RWPE2 (cell line): Measurements from ENCODE around the gene LYZ.

Source experiments
- ATAC-seq: fragments of 200-7000 bp; cut with Tn5 transposase; 3 replicates; pipeline ENCODE4 v1.9.1; 2021; ENCODE audit warnings: low read depth
- DNase-seq: peaks from one replicate; pipeline ENCODE4 v3.0.0-alpha.2; 2020; ENCODE audit warnings: low spot score
- H3K27ac ChIP-seq: fragments of 450-650 bp; 2 replicates; pipeline ENCODE4 v1.5.1; 2017; ENCODE audit warnings: mild to moderate bottlenecking; ENCODE audit not compliant: poor library complexity, severe bottlenecking
- H3K27me3 ChIP-seq: fragments of 250-450 bp; sonication (Bioruptor Pico); 2 replicates; pipeline ENCODE4 v1.5.1; 2021; ENCODE audit warnings: mild to moderate bottlenecking, moderate library complexity; ENCODE audit not compliant: insufficient read depth, poor library complexity, severe bottlenecking
- H3K36me3 ChIP-seq: fragments of 250-450 bp; sonication (Bioruptor Pico); 2 replicates; pipeline ENCODE4 v1.5.1; 2020; ENCODE audit warnings: low read depth, mild to moderate bottlenecking, moderate library complexity
- H3K4me1 ChIP-seq: fragments of 250-450 bp; sonication (Bioruptor Pico); 2 replicates; pipeline ENCODE4 v1.5.1; 2021; ENCODE audit warnings: mild to moderate bottlenecking, moderate library complexity; ENCODE audit not compliant: insufficient read depth, poor library complexity, severe bottlenecking
- H3K4me3 ChIP-seq: fragments of 250-450 bp; sonication (Bioruptor Pico); 2 replicates; pipeline ENCODE4 v1.5.1; 2021; ENCODE audit warnings: mild to moderate bottlenecking, moderate library complexity; ENCODE audit not compliant: severe bottlenecking
- H3K9me3 ChIP-seq: fragments of 250-450 bp; sonication (Bioruptor Pico); 2 replicates; pipeline ENCODE4 v1.5.1; 2021; ENCODE audit warnings: mild to moderate bottlenecking, moderate library complexity; ENCODE audit not compliant: severe bottlenecking
- TF ChIP-seq, protein P1 (sequence below): fragments of 450-650 bp; IDR thresholded peaks from one replicate; pipeline ENCODE4 v1.5.1; 2017; ENCODE audit warnings: mild to moderate bottlenecking, moderate library complexity; ENCODE audit not compliant: poor library complexity, severe bottlenecking

The LYZ gene

DNA sequence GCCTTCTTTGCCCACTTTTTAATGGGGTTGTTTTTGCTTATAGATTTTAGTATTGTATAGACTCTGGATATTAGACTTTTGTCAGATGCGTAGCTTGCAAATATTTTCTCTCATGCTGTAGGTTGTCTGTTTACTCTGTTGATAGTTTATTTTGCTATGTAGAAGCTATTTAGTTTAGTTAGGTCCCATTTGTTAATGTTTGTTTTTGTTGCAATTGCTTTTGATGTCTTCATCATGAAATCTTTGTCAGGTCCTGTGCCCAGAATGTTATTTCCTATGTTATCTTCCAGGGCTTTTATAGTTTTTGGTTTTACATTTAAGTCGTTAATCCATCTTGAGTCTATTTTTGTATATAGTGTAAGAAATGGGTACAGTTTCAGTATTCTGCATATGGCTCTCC, 30.0 kb upstream of the LYZ start:
- H3K27ac ChIP-seq: no peak overlapping the region

GRCh38 chr12:69321351-69321750, 26.8 kb upstream of the LYZ start:
- H3K4me1 ChIP-seq: no peaks in the 10 kb centered on the region
- TF ChIP-seq, protein P1, sequence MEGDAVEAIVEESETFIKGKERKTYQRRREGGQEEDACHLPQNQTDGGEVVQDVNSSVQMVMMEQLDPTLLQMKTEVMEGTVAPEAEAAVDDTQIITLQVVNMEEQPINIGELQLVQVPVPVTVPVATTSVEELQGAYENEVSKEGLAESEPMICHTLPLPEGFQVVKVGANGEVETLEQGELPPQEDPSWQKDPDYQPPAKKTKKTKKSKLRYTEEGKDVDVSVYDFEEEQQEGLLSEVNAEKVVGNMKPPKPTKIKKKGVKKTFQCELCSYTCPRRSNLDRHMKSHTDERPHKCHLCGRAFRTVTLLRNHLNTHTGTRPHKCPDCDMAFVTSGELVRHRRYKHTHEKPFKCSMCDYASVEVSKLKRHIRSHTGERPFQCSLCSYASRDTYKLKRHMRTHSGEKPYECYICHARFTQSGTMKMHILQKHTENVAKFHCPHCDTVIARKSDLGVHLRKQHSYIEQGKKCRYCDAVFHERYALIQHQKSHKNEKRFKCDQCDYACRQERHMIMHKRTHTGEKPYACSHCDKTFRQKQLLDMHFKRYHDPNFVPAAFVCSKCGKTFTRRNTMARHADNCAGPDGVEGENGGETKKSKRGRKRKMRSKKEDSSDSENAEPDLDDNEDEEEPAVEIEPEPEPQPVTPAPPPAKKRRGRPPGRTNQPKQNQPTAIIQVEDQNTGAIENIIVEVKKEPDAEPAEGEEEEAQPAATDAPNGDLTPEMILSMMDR: no peak

More for the DNA sequence above, 30.0 kb upstream of the LYZ start:
- DNase-seq: no peak
- Histone ChIP-seq H3K4me1 (no peaks in the 10 kb centered on the region), H3K27me3 (no peaks in the 10 kb centered on the region), H3K36me3 (no peaks in the 10 kb centered on the region), H3K9me3 (peaks cover 2% of the 10 kb centered on the region), H3K4me3 (no peak overlapping the region)
- TF ChIP-seq, protein P1: no peak
- ATAC-seq: no peak

GRCh38 chr12:69324797-69325466, 23.2 kb upstream of the LYZ start:
- TF ChIP-seq, protein P1: no peak

More at GRCh38 chr12:69321351-69321750, 26.8 kb upstream of the LYZ start:
- H3K9me3 ChIP-seq: no peaks in the 10 kb centered on the region
- H3K4me3 ChIP-seq: no peak overlapping the region
- no peak for DNase-seq
- H3K27ac ChIP-seq: no peak overlapping the region
- no peaks in the 10 kb centered on the region for H3K36me3 ChIP-seq
- no peaks in the 10 kb centered on the region for H3K27me3 ChIP-seq
- no peak for ATAC-seq

GRCh38 chr12:69328426-69328825, 19.8 kb upstream of the LYZ start:
- Histone ChIP-seq H3K36me3 (no peaks in the 10 kb centered on the region), H3K27ac (no peak overlapping the region), H3K27me3 (no peaks in the 10 kb centered on the region), H3K4me1 (peaks cover 9% of the 10 kb centered on the region), H3K4me3 (no peak overlapping the region), H3K9me3 (no peaks in the 10 kb centered on the region)
- TF ChIP-seq, protein P1: no peak
- DNase-seq (no peak), ATAC-seq (no peak)

More at GRCh38 chr12:69324797-69325466, 23.2 kb upstream of the LYZ start:
- Histone ChIP-seq H3K4me1 (no peaks in the 10 kb centered on the region), H3K27ac (no peak overlapping the region), H3K4me3 (no peak overlapping the region), H3K36me3 (no peaks in the 10 kb centered on the region), H3K9me3 (no peaks in the 10 kb centered on the region), H3K27me3 (no peaks in the 10 kb centered on the region)
- no peak for DNase-seq
- ATAC-seq: no peak
